ENCODE results near the gene NR1D1. TPM values are rescaled to one million over a fixed set of nuclear protein-coding genes. Genes with fewer than 3 reads are reported as not detected.
A peak's percentile ranks its signal among the peaks of the same experiment; 100 is the strongest.

NR1D1 gene
- total and polyA plus RNA-seq, 2 of the 13 experiments (the other 11 are each of a cell fraction or from before 2014, with no cell fraction given): 2.1 to 2.7 TPM

- TF ChIP-seq ZNF318 (CRISPR knock-in tag; IDR thresholded peaks at IDR 0.05): peak; percentile 100
- peak; percentile 95 for TF ChIP-seq ZXDC (CRISPR knock-in tag; IDR thresholded peaks at IDR 0.05)
- no peak; the same call in 1 of the 2 replicates for TF ChIP-seq THAP8 (CRISPR knock-in tag; IDR thresholded peaks at IDR 0.05; ENCODE audit: borderline replicate concordance)
- peak; percentile 65; the same call in 1 of the 2 replicates for TF ChIP-seq HMGXB3 (CRISPR knock-in tag; IDR thresholded peaks at IDR 0.05; ENCODE audit: borderline replicate concordance)
- TF ChIP-seq HHEX (CRISPR knock-in tag; IDR thresholded peaks at IDR 0.05): peak; percentile 65; the same call in 1 of the 2 replicates
- peak; percentile 98 for TF ChIP-seq ZIK1 (CRISPR knock-in tag; IDR thresholded peaks at IDR 0.05; ENCODE audit: borderline replicate concordance, low read depth)
- peak; percentile 93 for TF ChIP-seq ZNF441 (CRISPR knock-in tag; IDR thresholded peaks at IDR 0.05; ENCODE audit: borderline replicate concordance)
- peak; percentile 48; the same call in 1 of the 2 replicates for TF ChIP-seq ZNF33A (CRISPR knock-in tag; IDR thresholded peaks at IDR 0.05; ENCODE audit: borderline replicate concordance)
- TF ChIP-seq ZNF234 (CRISPR knock-in tag; conservative IDR thresholded peaks at IDR 0.05): 0 out of 2 replicates have a peak, but pooled peaks have one; percentile 80
- no peak for TF ChIP-seq MIER2 (CRISPR knock-in tag; IDR thresholded peaks at IDR 0.05)
These were observed 429 bp upstream of the NR1D1 start (continued) for GRCh38 chr17:40100669-40101366.
